ENCODE data around the gene QRICH2.
"Not testable (repeated sequence)": the region's sequence is repeated elsewhere in the genome, so short reads cannot be mapped to it uniquely, and the experiment has no call there.

The QRICH2 gene

DNA sequence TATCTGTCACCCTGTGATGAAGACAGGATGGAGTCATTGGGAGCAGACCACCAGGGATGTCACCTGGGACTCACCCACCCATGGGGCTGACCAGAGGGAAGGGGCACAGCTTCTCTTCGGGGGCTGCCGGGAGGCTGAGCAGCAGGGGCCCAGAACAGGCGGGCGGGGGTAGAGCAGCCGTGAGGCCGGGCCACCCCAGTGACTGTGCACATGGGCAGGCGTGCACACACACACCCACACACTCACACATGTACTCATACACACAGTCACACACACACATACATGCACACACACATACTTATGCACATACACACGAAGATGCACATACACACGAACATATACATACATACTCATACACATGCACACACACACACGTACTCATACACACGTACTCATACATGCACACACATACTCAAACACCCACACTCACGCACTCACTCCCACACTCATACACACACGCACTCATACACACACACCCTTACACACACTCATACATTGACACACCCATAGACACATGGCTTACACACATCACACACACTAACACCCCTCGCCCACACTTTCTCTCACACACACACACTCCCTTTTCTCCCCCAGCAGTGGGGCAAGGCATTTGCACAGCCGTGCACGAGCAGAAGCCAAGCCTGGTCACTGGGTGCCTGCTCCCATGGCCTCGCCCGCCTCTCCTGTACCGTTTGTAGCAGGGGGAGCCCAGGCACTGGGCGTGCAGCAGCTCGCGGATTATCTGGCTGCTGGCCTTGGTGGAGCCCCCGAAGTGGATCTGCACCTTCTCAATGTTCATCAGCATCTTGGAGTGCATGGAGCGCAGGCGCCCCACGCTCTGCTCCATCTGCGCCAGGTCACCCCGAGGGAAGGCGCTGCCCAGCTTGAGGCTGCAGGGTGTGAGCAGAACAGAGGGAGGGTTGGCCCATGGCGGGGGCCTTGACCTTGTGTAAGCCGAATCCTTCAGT lies 30.5 kb downstream of the QRICH2 start:
- no peak for DNase-seq (ENCODE audit: low read depth in 2 of 2)

DNA sequence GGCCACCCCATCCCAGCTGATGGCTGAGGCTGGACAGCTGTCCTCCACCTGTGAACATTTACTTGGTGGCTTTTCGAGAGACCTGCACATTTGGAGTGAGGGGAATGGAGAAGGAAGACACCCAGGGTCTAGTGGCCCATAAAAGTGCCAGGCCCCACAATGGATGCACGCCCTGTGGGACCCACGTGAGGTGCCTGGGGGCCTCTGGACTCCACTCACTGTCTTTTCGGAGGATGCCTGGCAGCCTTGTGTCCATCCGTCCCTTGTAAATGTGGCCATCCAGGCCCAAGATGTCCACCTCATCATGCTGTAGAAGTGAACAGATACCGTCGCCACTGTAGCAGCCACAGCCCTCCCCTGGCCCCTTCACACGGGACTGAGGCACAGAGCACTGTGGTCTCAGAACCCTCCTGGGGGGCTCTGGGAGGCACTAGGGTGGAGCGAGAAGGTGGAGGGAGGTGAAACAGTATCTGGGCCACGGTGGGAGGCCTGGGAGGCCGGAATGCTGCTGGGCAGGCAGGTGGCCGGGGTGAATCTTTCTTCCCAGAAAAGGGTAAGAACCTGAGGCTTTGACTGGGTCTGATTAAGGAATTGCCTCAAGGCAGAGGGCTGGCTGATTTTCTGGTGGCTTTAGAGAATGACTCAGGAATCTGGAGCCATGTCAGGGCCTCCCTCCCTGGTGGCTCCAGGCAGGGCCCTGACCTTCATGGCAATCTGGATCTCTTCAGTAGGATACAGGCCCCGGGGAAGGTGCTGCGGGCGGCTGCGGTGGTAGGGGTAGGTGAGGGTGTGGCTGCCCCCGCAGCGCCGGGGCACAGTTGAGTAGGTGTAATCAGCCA lies 31.4 kb downstream of the QRICH2 start:
- DNase-seq (ENCODE audit: low read depth in 2 of 2) = no peak

DNA sequence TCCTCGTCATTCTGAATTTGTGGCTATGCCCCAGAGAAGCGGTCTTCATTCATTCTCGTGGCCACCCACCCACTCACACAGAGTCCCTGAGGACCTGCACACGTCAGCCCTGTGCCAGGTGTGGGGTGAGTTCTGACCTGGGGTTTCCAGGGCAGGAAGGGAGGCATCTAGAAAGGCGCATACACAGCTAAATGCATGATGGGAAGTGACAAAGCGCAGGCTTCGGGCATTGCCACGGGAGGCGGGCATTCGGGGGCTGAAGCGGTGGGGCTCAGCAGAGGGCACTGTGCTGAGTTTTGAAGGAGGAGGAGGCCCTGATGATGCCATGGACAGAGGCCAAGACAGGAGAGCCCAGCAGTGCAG lies 32.0 kb downstream of the QRICH2 start:
- no peak for DNase-seq (ENCODE audit: low read depth in 2 of 2)

DNA sequence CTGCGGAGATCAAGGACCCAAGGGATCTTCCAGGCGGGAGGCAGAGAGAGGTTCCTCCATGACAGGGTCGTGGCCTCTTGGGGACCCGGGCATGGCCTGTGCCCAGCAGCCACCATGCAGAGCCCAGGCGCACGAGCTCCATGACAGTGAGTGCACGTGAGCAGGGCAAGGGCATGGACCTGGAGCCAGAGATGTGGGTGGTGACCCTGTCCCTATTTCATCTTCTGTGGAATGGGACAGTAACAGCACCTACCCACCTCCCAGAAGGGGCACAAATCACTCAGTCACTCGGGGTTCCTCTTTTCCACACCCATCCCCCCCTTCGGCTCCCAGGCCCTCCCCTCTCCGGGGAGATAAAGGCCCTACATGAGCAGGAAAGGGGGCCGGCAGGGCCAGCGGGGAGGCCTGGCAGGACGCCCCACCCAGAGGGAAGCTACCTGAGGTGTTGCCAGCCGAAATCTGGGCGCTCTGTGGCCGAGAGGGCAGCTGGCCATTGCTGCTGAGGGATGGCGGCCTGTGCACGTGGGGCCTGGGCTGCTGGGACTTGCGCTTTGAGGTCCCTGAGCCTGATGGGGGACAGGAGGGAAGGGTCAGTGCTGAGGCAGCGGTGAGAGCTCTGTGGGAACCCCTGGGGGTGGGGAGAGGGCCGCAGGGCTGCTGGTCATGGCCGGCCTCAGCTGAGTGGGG lies 32.6 kb downstream of the QRICH2 start:
- no peak for DNase-seq (ENCODE audit: low read depth in 2 of 2)

DNA sequence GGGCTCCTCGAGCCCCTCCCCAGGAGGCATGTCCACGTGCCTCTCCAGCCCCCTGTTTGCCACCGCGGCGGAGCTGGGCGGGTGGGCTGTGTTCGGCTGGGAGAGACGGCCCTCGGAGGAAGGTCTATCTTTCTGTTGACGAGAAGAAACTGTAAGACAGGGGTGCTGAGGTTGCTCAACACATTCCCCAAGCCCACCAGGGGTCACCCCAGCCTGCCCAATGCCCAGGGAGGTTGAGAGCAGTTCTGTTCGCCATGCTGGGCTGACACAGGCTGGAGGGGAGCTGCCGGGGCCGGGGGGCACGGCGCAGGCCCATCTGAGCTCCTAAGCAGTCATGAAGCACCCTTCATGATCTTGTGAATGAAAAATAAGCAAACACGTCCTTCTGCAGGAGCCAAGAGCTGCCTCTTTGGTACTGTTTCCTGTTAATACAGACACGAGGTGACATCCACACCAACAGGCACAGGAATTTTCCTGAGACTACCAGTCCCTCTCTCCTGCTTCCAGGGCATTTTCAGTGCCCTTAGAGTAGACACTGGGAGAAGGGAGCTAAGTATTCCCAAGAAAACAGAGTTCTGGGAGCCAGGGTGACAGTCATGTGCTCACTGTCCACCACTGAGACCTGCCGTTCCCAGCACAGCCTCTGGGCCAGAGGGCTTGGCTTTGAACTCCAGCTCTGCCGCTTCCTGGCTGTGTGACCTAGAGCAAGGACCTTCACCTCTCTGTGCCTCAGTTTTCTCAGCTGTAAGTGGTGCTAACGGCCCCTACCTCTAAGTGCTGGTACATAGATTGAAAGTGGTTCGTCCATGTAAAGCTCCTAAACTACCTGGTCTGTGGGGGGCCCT lies 33.7 kb downstream of the QRICH2 start:
- DNase-seq (ENCODE audit: low read depth in 2 of 2) = no peak

DNA sequence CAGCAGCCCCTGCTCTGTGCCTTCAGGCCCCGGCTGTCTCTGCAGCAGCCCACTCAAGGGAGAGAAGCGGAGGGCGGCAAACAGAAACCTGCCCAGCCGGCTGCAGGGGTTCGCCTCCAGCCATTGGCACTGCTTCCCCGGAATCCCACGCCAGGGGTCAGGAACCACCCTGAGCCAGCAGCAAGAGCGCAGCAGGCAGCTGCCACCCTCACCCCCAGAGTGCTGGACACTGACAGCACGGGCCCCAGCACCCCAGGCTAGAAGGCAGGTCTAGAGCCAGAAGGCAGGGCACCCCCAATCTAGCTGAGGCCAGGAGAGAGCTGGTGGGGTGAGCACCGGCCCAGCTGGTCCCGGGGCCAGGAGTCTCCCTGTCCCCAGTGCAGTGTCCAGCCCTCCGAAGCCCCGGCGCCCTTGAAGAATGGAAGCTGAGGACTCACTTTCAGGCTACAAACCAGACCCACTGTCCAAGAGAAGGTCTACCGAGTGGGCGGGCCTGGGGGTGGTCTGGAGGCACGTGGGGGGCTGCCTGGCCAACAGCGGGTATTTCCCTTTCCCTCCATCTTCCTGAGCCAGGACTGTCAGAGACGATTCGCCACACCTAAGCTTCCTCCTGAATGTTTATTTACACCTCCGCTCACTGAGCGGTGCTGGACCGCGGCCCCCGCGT lies 34.5 kb downstream of the QRICH2 start:
- DNase-seq (ENCODE audit: low read depth in 2 of 2) = no peak

DNA sequence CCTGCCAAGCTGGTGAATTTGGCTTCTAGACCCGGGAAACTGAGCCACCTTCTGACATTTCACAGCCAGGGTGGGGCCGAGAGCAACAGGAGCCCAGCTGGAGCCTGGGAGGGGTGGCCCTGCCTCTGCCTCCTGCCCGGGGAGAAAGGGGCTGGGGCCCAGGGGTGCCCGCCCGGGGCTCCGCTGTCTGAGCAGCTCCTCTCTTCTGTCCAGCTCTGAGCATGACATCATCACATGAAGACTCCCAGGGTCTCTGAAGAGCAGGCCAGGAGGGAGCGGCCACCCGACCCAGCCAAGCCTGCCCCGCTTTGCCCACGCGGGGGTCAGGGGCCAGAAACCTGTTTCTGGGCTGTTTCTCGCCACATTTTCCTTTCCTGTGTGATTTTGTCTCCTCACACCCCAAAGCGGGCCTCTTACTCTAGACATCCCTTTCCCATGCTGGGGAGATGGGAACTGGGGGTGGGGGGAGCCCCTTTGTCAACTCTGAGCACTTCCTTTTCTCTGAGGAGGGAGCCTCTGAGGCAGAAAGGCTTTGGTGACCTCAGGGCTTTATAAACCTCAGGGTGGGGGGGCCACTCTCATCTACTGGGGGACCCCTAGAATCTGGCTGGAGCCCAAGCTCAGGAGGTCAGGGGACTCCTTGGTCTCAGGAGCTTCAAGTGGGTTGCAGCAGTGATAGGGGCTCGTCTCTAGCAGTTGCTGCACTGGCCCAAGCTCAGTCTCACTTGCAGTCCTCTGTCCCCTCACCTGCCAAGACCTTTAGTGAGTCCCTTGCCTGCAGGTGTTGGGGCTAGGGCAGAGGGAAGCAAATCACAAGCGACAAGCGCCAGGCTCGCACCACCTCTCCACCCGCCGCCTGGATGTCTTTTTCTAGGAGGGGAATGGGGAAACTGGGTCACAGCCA lies 35.3 kb downstream of the QRICH2 start:
- DNase-seq (ENCODE audit: low read depth in 2 of 2) = peak in 1 of 2 donors; percentile 50

DNA sequence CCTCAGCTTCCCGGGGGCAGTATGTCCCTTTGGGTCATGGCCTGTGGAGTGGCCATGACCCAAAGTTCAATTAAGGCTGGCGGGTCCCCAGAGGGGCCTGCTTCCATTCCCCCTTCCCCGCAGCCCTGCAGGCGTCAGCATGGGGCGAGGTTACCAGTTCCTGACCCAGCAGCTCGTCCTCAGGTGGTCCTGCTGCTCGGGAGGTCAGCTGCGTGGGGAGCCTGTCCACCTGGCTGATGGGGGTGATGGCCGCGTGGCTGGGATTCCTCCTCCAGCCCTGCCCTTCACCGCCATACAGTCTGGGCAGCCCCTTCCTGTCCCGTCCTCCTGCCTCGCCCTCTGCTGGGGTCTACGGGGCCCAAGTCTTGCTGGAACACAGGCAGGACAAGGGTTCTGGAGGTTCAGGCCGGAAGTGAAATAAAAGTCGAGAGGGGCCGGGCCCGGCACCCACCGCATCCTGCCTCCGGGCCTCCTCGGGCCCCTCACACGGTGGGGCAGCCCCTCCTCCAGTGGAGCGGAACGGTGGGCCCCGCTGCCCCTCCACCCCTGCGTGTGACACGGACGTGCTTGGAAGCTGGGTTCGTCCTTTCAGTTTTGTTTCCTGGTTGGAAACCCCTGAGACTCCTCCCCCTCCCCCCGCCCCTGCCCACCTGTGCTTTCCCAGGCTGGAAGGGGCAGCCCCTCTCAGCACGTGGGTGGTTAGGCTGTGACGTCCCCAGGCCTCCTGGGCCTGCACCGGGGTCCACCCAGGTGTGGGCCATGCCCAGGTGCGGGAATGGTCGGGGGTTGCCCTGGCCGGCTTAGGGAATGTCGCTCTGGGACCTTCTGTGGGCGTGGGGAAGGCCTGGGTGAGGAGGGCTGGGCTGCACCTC lies 36.2 kb downstream of the QRICH2 start:
- DNase-seq (ENCODE audit: low read depth in 2 of 2) = peak; percentile 80 to 84

DNA sequence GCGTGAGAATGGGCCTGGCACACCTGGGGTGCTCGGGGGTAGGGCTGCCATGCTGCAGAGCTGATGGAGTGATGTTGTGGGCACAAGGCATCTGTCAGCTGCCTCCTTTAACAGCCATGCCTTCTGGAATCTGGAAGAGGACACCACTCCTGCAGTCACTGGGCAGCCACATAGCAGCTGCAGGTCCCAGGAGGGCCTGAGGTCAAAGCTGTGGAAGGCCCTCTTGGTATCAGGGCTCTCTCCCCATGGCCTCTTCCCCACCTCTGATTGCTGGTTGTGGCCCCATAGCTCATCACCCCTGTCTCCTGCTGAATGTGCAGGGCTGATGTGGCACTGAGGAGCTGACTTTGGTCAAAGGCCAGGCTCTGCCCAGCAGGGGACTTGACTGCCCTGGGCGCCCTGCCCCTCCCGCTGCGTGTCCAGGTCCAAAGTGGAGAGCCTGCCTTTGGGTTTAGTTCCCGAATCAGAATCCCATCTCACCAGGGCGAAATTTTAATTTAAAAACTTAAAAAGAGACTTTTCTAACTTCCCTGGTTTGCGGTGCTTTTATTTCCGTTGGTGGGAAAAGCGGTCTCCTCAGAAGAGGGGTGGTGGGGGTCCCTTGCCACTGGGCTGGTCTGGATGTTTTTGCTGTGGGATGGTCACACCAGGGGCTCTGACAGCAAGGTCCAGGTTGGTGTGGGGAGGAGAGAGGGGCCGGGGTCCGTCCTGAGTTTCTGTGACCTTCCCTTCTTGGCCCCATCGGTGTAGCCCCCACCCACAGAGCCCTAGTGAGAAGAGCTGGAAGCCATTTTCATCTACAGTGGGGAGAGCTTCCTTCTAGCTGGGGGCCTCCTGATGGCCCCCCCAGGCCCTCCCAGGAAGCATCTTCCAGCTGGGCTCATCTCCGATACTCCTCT lies 37.1 kb downstream of the QRICH2 start:
- no peak for DNase-seq (ENCODE audit: low read depth in 2 of 2)

DNA sequence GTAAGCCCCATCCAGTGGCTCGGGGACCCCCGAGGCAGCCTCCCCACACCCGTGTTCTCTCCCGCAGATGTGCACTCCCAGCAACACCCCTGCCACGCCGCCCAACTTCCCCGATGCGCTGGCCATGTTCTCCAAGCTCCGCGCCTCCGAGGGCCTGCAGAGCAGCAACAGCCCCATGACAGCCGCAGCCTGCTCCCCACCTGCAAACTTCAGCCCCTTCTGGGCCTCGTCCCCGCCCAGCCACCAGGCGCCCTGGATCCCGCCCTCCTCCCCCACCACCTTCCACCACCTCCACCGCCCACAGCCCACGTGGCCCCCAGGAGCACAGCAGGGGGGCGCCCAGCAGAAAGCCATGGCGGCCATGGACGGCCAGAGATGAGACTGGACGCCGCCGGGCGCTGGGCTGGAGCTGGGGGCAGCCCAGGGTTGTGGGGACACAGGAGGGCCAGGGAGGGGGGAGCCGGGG lies 37.9 kb downstream of the QRICH2 start:
- no peak for DNase-seq (ENCODE audit: low read depth in 2 of 2)

DNA sequence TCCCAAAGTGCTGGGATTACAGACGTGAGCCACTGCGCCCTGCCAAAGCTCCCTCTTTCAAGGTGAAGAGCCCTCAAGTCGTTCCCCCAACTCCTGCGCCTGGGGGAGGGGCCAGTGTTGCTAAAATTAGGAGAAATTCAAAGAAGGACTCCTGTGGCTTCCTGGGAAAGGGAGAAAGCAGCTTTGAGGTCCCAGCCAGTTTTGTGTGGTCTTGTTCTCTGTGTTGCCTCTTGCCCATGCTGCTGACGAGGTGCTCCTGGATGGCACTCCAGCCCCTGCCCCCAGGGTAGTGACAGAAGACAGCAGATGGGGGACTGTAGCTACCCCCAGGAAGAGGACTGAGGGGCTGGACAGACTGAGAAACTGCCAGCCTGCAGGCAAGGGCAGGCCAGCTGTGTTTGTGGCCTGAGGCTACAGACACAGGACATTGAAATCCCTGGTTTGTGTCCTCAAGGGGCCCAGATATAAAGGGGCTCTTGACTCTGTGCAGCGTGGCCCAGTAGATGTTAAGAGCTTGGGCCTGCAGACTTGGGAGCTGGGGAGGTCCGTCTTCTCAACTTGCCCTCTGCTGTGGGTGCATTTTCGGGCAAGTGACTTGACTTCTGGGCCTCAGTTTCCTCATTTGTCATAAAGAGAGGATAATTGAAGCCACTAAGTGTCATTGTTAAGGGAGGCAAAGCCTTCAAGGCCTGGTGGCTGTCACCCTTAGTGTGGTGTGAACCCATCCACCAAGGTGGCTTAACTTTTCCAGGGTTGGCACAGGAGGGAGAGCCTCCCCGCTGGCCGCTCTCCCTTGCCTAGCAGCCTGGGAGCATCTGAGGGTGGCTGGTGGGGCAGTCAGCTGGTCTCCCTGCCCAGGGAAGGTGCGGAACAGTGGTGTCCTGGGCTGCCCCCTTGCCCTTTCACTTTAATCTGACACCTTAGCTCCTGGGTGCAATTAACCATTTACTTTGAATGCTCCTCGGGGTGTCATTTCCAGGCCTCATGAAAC lies 38.8 kb downstream of the QRICH2 start:
- DNase-seq (ENCODE audit: low read depth in 2 of 2) = no peak

DNA sequence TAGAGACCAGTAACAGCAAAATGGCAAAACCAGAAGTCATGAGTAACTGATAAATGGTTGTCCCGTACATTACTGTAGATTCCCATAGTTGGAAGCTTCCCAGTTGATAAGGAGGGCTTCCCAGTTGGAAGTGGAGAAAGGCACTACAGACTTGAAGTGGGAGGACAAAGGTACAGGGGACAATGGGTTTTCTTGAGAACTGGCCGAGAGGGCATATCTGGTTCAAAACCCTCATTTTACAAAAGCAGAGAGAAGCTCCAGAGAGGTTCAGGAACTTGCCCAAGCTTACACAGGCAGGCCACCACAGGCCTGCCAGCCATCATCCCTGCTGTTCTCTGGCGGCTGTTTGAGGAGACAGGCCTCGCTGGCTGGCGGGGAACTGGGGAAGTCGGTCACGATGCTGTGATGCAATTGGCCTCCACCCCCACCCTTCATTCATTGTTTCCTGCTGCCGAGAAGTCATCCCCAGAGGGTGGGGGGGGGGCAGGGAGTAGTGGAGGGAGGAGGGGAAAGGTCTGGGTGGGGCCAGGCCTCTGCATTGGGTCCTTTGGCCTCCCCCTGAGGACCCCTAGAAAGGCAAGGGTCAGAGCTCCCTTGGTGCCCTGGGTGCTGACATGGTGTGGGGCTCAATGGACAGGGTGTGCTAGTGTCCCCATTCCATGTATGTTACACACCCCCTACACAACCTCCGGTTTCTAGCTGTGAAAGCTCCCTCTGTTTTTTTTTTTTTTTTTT lies 39.9 kb downstream of the QRICH2 start:
- DNase-seq (ENCODE audit: low read depth in 2 of 2) = peak; percentile 62 to 72

DNA sequence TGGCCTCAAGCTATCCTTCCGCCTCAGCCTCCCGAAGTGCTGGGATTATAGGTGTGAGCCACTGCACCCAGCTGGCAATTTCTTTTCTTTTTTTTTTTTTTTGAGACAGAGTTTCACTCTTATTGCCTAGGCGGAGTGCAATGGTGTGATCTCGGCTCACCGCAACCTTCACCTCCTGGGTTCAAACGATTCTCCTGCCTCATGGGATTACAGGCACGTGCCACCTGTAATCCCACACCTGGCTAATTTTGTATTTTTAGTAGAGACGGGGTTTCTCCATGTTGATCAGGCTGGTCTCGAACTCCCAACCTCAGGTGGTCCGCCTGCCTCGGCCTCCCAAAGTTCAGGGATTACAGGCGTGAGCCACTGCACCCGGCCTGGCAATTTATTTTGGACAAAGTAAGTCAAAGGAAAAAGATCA lies 40.5 kb downstream of the QRICH2 start:
- not testable (repeated sequence) for DNase-seq (ENCODE audit: low read depth in 2 of 2)

DNA sequence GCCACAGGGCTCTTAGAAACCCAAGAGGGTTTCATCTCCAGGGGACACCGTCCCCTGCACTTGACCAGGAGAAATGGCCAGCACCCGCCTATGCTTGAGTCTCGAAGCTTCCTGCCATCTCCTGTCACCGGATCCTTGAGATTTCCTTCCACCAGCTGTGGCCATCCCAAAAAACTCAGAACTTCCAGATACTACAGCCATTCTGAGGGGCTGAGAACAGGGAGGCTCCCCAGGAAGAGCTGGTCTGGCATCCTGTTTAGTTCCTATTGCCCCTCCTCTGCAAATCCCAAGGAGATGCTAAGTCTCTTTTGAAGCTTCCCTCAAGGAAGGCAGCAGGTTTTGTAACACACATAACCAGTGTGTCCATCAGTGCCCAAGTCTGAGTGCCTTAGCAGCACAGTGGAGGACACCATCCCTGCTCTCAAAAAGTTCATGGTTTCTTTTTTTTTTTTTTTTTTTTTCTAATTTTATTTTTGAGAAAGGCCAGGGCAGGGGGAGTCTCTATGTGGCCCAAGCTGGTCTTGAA lies 41.0 kb downstream of the QRICH2 start:
- DNase-seq (ENCODE audit: low read depth in 2 of 2) = no peak

DNA sequence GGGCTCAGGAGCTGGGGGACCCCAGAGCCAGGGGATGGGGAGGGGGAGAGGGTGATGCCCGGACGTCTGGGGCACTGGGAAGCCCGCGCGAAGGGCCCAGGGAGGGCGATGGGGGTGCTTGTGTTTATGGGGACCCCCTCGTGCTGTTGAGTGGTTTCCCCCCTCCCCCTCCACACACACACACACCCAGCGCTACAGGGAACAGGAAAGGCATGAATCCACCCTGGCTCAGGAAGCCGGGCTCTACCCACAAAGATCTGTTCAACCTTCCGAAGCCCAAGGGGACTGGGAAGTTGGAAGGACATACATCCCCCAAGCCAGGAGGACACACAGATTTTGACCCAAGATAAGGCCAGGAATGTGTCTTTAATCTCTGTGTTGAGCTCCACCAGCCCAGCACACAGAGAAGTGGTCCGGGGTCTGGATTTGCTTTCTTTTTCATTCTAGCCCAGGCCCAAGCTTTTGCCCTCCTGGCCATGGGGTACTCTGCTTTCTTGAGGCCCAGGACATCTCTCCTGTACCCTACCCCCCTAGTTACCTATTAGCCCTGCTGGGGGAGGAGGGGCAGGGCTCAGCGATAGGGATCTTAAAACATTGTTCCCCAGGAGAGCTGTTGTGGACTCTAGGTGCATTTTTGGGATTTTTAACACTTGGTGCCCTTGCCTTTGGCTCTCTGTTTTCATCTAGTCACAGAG lies 41.7 kb downstream of the QRICH2 start:
- DNase-seq (ENCODE audit: low read depth in 2 of 2) = no peak

All from stimulated activated CD8-positive, alpha-beta memory T cell treated with anti-CD3 and anti-CD28 coated beads, Interleukin-7, amount 100 ng/mL, for 4 hours (primary cell).